ENCODE results near the gene CYSRT1. TPM values are rescaled to one million over a fixed set of nuclear protein-coding genes. Genes with fewer than 3 reads are reported as not detected.

The CYSRT1 gene
- total RNA-seq, 2 experiments from 2014 or later: 0.34 TPM; not detected in 1

DNA sequence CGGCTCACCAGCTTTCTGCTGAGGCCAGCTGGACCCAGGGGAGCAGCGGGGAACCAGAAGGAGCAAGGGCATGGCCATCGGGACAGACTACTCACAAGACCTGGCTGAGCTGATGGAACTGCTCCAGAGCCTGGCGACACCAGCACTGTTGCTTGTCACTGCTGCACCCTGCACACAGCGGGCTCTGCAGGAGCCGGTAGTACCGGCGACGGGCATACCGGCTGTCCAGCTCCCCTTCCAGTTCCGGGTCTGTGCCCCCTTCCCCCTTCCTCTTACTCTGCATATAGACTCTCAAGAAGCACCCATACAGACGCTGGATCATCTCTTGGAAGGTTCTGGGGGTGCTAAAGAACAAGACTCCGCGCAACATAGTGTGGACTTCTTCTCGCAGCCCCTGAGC lies 37.6 kb upstream of the CYSRT1 start:
- intact Hi-C loops (cut with micrococcal nuclease): no loop called here
- no peaks in the 10 kb centered on the region for H3K27me3 Mint-ChIP-seq
- H3K27ac Mint-ChIP-seq: peak overlapping the region; percentile 91
- H3K36me3 Mint-ChIP-seq (ENCODE audit: low read depth): peaks cover 6% of the 10 kb centered on the region
- peaks cover 32% of the 10 kb centered on the region for H3K4me1 Mint-ChIP-seq (ENCODE audit: low read depth)
- H3K4me3 Mint-ChIP-seq: peak overlapping the region; percentile 91
- POLR2A ChIA-PET: interaction anchor here (0.8 to 4.0 kb wide), 9 partner anchors 9 to 117 kb away, joined by 3 to 28 read pairs (median 3); partner anchors contain the start of gene TMEM203
- CTCF ChIA-PET: interaction anchor here (1.3 to 2.2 kb wide), 3 partner anchors 17 to 49 kb away, joined by 3 to 11 read pairs (median 6); no protein-coding TSS in a partner anchor
- H3K9me3 Mint-ChIP-seq: no peaks in the 10 kb centered on the region
- ATAC-seq (no peak), DNase-seq (no peak)
- TF ChIP-seq, protein P1, sequence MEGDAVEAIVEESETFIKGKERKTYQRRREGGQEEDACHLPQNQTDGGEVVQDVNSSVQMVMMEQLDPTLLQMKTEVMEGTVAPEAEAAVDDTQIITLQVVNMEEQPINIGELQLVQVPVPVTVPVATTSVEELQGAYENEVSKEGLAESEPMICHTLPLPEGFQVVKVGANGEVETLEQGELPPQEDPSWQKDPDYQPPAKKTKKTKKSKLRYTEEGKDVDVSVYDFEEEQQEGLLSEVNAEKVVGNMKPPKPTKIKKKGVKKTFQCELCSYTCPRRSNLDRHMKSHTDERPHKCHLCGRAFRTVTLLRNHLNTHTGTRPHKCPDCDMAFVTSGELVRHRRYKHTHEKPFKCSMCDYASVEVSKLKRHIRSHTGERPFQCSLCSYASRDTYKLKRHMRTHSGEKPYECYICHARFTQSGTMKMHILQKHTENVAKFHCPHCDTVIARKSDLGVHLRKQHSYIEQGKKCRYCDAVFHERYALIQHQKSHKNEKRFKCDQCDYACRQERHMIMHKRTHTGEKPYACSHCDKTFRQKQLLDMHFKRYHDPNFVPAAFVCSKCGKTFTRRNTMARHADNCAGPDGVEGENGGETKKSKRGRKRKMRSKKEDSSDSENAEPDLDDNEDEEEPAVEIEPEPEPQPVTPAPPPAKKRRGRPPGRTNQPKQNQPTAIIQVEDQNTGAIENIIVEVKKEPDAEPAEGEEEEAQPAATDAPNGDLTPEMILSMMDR (IDR thresholded peaks at IDR 0.05): no peak

DNA sequence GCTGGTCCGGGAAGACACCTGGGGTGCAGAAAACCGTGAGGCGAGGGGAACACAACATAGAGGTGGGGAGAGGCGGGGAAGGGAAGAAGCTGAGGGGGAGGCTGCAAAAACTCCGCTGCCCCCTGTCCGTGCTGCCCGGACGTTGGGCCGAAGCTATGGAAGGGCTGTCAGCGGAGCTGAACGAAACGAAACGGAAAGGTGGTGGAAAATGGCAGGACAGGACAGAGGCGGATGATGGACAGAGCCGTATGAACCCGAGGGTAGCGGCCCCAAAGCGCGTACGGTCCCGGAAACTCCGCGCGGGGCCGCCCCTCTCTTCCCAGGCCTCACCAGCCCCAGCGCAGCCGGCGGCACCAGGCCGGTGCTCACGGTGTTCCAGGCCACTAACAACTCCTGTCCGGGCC lies 36.9 kb upstream of the CYSRT1 start:
- intact Hi-C loops (cut with micrococcal nuclease): no loop called here
- no peaks in the 10 kb centered on the region for H3K9me3 Mint-ChIP-seq
- no peak for DNase-seq
- peak overlapping the region; percentile 91 for H3K27ac Mint-ChIP-seq
- no peaks in the 10 kb centered on the region for H3K27me3 Mint-ChIP-seq
- peak overlapping the region; percentile 91 for H3K4me3 Mint-ChIP-seq
- ATAC-seq: peak; percentile 12
- peaks cover 32% of the 10 kb centered on the region for H3K4me1 Mint-ChIP-seq (ENCODE audit: low read depth)
- CTCF ChIA-PET: interaction anchor here (1.3 to 2.2 kb wide), 8 partner anchors 11 to 56 kb away, joined by 3 to 11 read pairs (median 6); partner anchors contain the start of gene RNF224
- TF ChIP-seq, protein P1 (IDR thresholded peaks at IDR 0.05): no peak
- POLR2A ChIA-PET: interaction anchor here (0.6 to 4.0 kb wide), 12 partner anchors 11 to 312 kb away, joined by 3 to 28 read pairs (median 4); partner anchors contain the start of gene TMEM203
- peaks cover 6% of the 10 kb centered on the region for H3K36me3 Mint-ChIP-seq (ENCODE audit: low read depth)

DNA sequence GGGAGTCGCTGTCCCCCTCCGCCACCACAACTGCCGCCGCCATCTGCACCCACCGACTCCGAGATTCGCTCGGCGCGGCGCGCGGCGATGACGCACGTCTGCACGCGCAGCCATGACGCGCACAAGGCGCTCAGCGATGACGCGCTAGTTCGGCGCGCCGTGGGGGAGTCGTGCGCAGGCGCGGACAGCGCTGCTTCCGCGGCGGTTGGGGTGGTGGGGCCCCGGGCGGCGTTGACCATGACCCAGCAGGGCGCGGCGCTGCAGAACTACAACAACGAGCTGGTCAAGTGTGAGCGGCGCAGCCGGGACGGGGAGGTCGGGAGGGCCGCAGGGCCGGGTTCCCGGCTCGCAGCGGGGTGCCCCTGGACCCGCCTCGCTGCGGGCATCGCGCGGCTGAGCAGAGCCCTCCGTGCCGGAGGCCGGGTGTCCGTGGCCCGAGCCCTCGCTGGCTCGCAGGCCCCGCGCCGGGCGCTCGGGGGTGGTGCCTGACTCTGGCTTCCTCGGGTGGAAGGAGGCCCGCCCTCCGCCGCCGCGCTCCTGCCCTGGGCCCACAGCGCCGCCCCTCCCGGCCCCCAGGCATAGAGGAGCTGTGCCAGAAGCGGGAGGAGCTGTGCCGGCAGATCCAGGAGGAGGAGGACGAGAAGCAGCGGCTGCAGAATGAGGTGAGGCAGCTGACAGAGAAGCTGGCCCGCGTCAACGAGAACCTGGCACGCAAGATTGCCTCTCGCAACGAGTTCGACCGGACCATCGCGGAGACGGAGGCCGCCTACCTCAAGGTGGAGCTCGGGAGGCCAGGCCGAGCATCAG lies 36.3 kb upstream of the CYSRT1 start, which contains the start of the genes ANAPC2 and SSNA1:
Gene ANAPC2, minus strand, starts transcription at position 71 of the 807 bp plus-strand sequence. Its CDS starts 28 bp downstream, at position 43.
Gene SSNA1, plus strand, starts transcription at position 187 of the 807 bp plus-strand sequence. Its CDS starts 51 bp downstream, at position 238.
- ATAC-seq: peak; percentile 84
- Mint-ChIP-seq H3K27me3 (no peaks in the 10 kb centered on the region), H3K36me3 (ENCODE audit: low read depth) (peaks cover 6% of the 10 kb centered on the region), H3K4me3 (peak within 1 kb of the TSS; percentile 91), H3K9me3 (no peaks in the 10 kb centered on the region), H3K4me1 (ENCODE audit: low read depth) (peaks cover 32% of the 10 kb centered on the region), H3K27ac (peak within 1 kb of the TSS; percentile 94)
- TF ChIP-seq, protein P1 (IDR thresholded peaks at IDR 0.05): peak; percentile 53
- DNase-seq: peak; percentile 92
- intact Hi-C loops (cut with micrococcal nuclease): no loop called here
- POLR2A ChIA-PET: interaction anchor here (0.6 to 4.0 kb wide), 18 partner anchors 10 to 311 kb away, joined by 3 to 28 read pairs (median 4); partner anchors contain the start of genes DPP7, LRRC26, MAN1B1 and NDOR1
- CTCF ChIA-PET: interaction anchor here (0.8 to 2.2 kb wide), 20 partner anchors 9 to 93 kb away, joined by 3 to 15 read pairs (median 4); partner anchors contain the start of genes CYSRT1, NDOR1, RNF224 and TMEM203

DNA sequence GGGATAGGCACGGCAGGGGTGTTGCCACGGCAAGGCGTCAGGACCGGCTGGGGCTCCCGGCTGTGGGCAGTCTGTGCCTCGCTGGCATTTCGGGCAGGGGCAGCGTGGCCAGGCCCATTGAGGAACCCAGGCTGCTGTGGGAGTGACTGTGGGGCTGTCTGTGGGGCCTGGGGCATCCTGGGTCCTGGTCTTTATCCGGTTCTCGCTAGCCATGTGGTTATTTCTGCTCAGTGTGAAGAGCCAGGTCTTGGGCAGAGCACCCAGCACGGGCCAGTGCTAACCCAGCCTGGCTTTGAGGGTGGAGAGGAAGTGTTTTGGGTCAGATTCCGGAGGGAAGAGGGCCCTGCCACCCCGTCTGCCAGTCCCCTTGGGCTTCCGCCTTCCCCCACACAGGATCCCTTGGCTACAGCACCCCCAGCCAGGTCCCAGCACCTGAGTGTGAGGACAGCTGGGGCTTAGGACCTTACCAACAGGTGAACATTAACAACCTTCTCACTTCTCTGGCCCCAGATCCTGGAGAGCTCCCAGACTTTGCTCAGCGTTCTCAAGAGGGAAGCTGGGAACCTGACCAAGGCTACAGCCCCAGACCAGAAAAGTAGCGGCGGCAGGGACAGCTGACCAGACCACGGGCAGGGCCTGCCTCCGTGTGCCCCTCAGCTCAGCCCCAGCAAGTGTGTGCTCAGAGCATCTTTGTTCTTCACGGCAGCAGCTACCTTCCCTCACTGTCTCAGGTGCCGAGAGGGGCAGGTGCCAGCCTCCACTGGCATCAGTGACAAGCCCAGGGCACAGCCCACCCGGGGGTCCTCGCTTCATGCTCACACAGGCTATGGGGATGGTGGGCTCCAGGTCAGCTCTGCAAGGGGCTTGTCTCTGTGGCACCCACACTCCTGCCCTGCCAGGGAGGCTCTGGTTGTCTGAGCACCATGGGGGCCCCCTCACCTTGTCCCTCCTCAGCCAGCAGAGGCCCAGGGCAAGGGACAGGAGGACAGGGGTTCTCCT lies 35.4 kb upstream of the CYSRT1 start:
- peak overlapping the region; percentile 94 for H3K27ac Mint-ChIP-seq
- ChIA-PET CTCF (interaction anchor here (0.8 to 2.2 kb wide), 19 partner anchors 8 to 94 kb away, joined by 3 to 15 read pairs (median 4); partner anchors contain the start of genes CYSRT1, NDOR1, RNF224 and TMEM203), POLR2A (interaction anchor here (0.9 to 4.0 kb wide), 13 partner anchors 9 to 103 kb away, joined by 3 to 28 read pairs (median 5); partner anchors contain the start of genes DPP7, LRRC26, MAN1B1 and NDOR1)
- TF ChIP-seq, protein P1 (IDR thresholded peaks at IDR 0.05): peak; percentile 24
- ATAC-seq: no peak
- intact Hi-C loops (cut with micrococcal nuclease): no loop called here
- no peaks in the 10 kb centered on the region for H3K27me3 Mint-ChIP-seq
- DNase-seq: no peak
- peaks cover 32% of the 10 kb centered on the region for H3K4me1 Mint-ChIP-seq (ENCODE audit: low read depth)
- peaks cover 6% of the 10 kb centered on the region for H3K36me3 Mint-ChIP-seq (ENCODE audit: low read depth)
- peak overlapping the region; percentile 91 for H3K4me3 Mint-ChIP-seq
- no peaks in the 10 kb centered on the region for H3K9me3 Mint-ChIP-seq
